K562 (cell line): ENCODE results near the gene DPAGT1. TPM values are rescaled to one million over a fixed set of nuclear protein-coding genes. Genes with fewer than 3 reads are reported as not detected.
A peak's percentile ranks its signal among the peaks of the same experiment; 100 is the strongest.

Experiments used
- CAMTA2 ChIP-seq: fragments of 250-450 bp; sonication (Bioruptor Pico); conservative IDR thresholded peaks from 2 replicates; pipeline ENCODE4 v1.5.1; 2022
- CBX3 ChIP-seq, 2 experiments: IDR thresholded peaks; 1 replicate in 1 of 2; 2 replicates in 1 of 2; pipeline ENCODE4 v1.6.1; 2012; ENCODE audit warnings: inconsistent platforms in 2 of 2, low read length in 2 of 2, borderline replicate concordance in 1 of 2, control low read depth in 1 of 2
- CREM ChIP-seq: IDR thresholded peaks from 2 replicates; pipeline ENCODE4 v1.6.1; 2014; ENCODE audit warnings: antibody characterized with exemption, low read depth
- CTCF ChIP-seq, 3 experiments: IDR thresholded peaks in 2 of 3; conservative IDR thresholded peaks in 1 of 3; 2 replicates each; pipeline ENCODE4 v1.5.1; 2011 to 2012; ENCODE audit warnings: low read length in 3 of 3, mild to moderate bottlenecking in 3 of 3, control low read depth in 2 of 3, improper control_type of control experiment in 1 of 3, inconsistent platforms in 1 of 3, low read depth in 1 of 3, mixed read lengths in 1 of 3, moderate library complexity in 1 of 3; ENCODE audit not compliant: insufficient read depth in 2 of 3
- ELF2 ChIP-seq: fragments of 250-450 bp; sonication (Bioruptor Pico); IDR thresholded peaks from 2 replicates; pipeline ENCODE4 v1.5.0; 2021; ENCODE audit warnings: mild to moderate bottlenecking
- ESRRA ChIP-seq: fragments of 450-650 bp; IDR thresholded peaks from 2 replicates; pipeline ENCODE4 v1.6.1; 2014; ENCODE audit warnings: low read depth, mild to moderate bottlenecking, moderate library complexity, borderline replicate concordance
- KLF6 ChIP-seq: fragments of 250-450 bp; sonication (Bioruptor Pico); IDR thresholded peaks from 2 replicates; pipeline ENCODE4 v1.4.0; 2020; ENCODE audit warnings: mild to moderate bottlenecking, moderate library complexity, borderline replicate concordance
- NRF1 ChIP-seq, 2 experiments: fragments of 450-650 bp; IDR thresholded peaks in 1 of 2; conservative IDR thresholded peaks in 1 of 2; 2 replicates each; pipeline ENCODE4 v1.6.1; 2014; ENCODE audit warnings: mild to moderate bottlenecking in 2 of 2
- PPARD ChIP-seq: fragments of 250-450 bp; sonication (Bioruptor Pico); IDR thresholded peaks from 2 replicates; pipeline ENCODE4 v1.8.0; 2022; ENCODE audit warnings: inconsistent platforms, mild to moderate bottlenecking, moderate library complexity
- SETDB1 ChIP-seq: IDR thresholded peaks from one replicate; pipeline ENCODE4 v1.6.1; 2012; ENCODE audit warnings: low read length, control low read depth, inconsistent platforms
- SIN3B ChIP-seq: fragments of 450-650 bp; IDR thresholded peaks from 2 replicates; pipeline ENCODE4 v1.6.1; 2017; ENCODE audit warnings: low read depth, mild to moderate bottlenecking, moderate library complexity
- SNIP1 ChIP-seq: fragments of 450-650 bp; IDR thresholded peaks from 2 replicates; pipeline ENCODE4 v1.7.1; 2017; ENCODE audit warnings: low read depth, mild to moderate bottlenecking
- TGIF2 ChIP-seq: sonication (generic); formaldehyde crosslinking; IDR thresholded peaks from 2 replicates; pipeline ENCODE4 v1.8.1; 2022; ENCODE audit warnings: mild to moderate bottlenecking, missing genetic modification reagents, moderate library complexity
- ZBTB17 ChIP-seq: fragments of 450-650 bp; formaldehyde crosslinking; IDR thresholded peaks from 2 replicates; pipeline ENCODE4 v1.4.0; 2020; ENCODE audit warnings: mild to moderate bottlenecking
- ZFX ChIP-seq: sonication (generic); formaldehyde crosslinking; IDR thresholded peaks from 2 replicates; pipeline ENCODE4 v1.8.0; 2022; ENCODE audit warnings: mild to moderate bottlenecking, missing genetic modification reagents, moderate library complexity
- ZNF134 ChIP-seq: fragments of 250-450 bp; sonication (Bioruptor Pico); conservative IDR thresholded peaks from 2 replicates; pipeline ENCODE4 v1.4.0; 2020
- ZNF184 ChIP-seq: sonication (generic); formaldehyde crosslinking; IDR thresholded peaks from 2 replicates; pipeline ENCODE4 v1.5.0; 2020; ENCODE audit warnings: missing genetic modification reagents
- ZNF311 ChIP-seq: fragments of 250-450 bp; sonication (Bioruptor Pico); IDR thresholded peaks from 2 replicates; pipeline ENCODE4 v1.4.0; 2020; ENCODE audit warnings: mild to moderate bottlenecking, moderate library complexity
- ZNF347 ChIP-seq: fragments of 450-650 bp; formaldehyde crosslinking; IDR thresholded peaks from 2 replicates; pipeline ENCODE4 v1.4.0; 2020; ENCODE audit warnings: low read depth, mild to moderate bottlenecking, moderate library complexity
- ZNF589 ChIP-seq: fragments of 200-800 bp; sonication (Bioruptor generic); IDR thresholded peaks from 2 replicates; pipeline ENCODE4 v1.6.1; 2016; ENCODE audit warnings: low read depth, missing genetic modification characterization, missing compliant biosample characterization
- ZNF75A ChIP-seq: fragments of 450-650 bp; formaldehyde crosslinking; IDR thresholded peaks from 2 replicates; pipeline ENCODE4 v1.4.0; 2020; ENCODE audit warnings: mild to moderate bottlenecking
- polyA plus RNA-seq, 8 experiments: library from polyadenylated mRNA; depleted of rRNA in 4 of 8; stranded (reverse) in 5 of 8; unstranded in 3 of 8; fragments of >200 nt; fragmentation: Nextera tagmentation in 2 of 8; fragmentation: Illumina TruSeq in 1 of 8; extraction: Ambion mirVana in 2 of 8; extraction: Trizol in 1 of 8; gene quantifications; 2 replicates each; pipeline versions ENCODE4 v1.2.1 to v1.2.3, GENCODE V29; 2011 to 2014; ENCODE audit warnings: inconsistent platforms in 1 of 8, missing spikeins in 1 of 8
- total RNA-seq, 7 experiments: library from RNA; depleted of rRNA in 6 of 7; stranded (reverse); fragments of >200 nt in 6 of 7; fragmentation: Illumina TruSeq in 2 of 7; extraction: Trizol in 2 of 7; gene quantifications; 2 replicates each; pipeline versions ENCODE4 v1.2.1 to v1.2.3, GENCODE V29; 2011 to 2021; ENCODE audit warnings: low replicate concordance in 1 of 7
- TF ChIP-seq, protein P1 (sequence below): fragments of 250-450 bp; sonication (Bioruptor Pico); IDR thresholded peaks from 2 replicates; pipeline ENCODE4 v1.4.0; 2020; ENCODE audit warnings: mild to moderate bottlenecking, moderate library complexity
- TF ChIP-seq, protein P2 (sequence below): sonication (generic); formaldehyde crosslinking; IDR thresholded peaks from 2 replicates; pipeline ENCODE4 v1.8.0; 2023; ENCODE audit warnings: mild to moderate bottlenecking, missing genetic modification reagents

DPAGT1 gene
- total and polyA plus RNA-seq, 9 of the 15 experiments (the other 6 are each of a cell fraction or from before 2014, with no cell fraction given) = 29.9 to 135 (median 85.0) TPM

DNA sequence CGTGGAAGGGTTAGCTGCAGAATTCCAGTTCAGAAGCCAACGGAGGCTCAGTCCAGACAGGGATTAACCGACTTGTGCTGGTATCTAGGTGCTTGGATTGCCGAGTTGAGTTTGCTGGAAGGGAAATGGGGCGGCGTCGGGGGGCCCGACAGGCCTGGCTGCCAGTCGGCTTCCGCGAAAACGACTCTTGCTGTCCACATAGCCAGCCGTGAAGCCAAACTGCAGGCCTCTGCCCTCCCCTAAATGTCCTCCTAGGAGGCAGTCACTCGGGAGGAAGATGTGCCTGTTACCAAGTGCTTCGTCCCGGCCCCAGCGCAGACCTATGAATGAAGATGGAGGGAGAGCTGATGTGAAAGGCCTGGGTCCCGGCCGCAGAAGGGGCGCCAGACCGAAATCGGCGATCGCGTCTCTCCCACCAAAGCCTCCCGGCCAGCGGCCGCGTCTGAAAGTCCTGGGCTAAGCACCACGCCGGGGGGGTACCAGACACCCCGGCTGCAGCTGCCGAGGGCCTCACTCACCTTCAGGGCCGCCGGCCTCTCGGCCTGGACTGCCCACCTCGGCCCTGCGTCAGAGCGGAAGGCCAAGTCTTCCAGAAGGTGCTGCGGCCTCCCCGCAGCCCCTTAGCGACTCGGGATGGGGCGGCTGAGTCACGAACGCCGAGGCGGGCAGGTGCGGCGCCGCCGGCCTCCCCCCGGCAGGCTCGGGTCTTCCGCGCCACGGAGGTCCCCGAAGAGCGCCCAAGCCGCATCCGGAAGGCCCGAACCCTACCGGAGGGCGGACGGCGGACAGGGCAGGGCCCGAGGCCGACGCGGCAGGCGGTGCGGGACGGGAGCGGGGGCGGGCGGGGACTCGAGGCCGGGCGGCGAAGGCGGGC is 7.5 kb downstream of the DPAGT1 start (continued):
- no peak for TF ChIP-seq CTCF (IDR thresholded peaks at IDR 0.05 in 2 of 3, conservative IDR thresholded peaks at IDR 0.05 in 1 of 3; ENCODE audit: insufficient read depth in 2 of 3, low read depth in 1 of 3, low read length in 3 of 3)
- TF ChIP-seq SIN3B = no peak
- TF ChIP-seq, protein P1, sequence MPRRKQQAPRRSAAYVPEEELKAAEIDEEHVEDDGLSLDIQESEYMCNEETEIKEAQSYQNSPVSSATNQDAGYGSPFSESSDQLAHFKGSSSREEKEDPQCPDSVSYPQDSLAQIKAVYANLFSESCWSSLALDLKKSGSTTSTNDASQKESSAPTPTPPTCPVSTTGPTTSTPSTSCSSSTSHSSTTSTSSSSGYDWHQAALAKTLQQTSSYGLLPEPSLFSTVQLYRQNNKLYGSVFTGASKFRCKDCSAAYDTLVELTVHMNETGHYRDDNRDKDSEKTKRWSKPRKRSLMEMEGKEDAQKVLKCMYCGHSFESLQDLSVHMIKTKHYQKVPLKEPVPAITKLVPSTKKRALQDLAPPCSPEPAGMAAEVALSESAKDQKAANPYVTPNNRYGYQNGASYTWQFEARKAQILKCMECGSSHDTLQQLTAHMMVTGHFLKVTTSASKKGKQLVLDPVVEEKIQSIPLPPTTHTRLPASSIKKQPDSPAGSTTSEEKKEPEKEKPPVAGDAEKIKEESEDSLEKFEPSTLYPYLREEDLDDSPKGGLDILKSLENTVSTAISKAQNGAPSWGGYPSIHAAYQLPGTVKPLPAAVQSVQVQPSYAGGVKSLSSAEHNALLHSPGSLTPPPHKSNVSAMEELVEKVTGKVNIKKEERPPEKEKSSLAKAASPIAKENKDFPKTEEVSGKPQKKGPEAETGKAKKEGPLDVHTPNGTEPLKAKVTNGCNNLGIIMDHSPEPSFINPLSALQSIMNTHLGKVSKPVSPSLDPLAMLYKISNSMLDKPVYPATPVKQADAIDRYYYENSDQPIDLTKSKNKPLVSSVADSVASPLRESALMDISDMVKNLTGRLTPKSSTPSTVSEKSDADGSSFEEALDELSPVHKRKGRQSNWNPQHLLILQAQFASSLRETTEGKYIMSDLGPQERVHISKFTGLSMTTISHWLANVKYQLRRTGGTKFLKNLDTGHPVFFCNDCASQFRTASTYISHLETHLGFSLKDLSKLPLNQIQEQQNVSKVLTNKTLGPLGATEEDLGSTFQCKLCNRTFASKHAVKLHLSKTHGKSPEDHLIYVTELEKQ (CRISPR knock-in tag) = no peak
- TF ChIP-seq ELF2 (CRISPR knock-in tag) = no peak
- no peak for TF ChIP-seq ZNF589 (CRISPR knock-in tag)
- TF ChIP-seq SNIP1 = no peak
- TF ChIP-seq KLF6 (CRISPR knock-in tag) = no peak
- no peak for TF ChIP-seq CREM
- TF ChIP-seq ESRRA = no peak
- no peak for TF ChIP-seq ZNF184
- TF ChIP-seq ZBTB17 (CRISPR knock-in tag) = no peak
- TF ChIP-seq PPARD (CRISPR knock-in tag) = no peak
- TF ChIP-seq ZFX (CRISPR knock-in tag) = no peak; the same call in 1 of the 2 replicates
- no peak for TF ChIP-seq ZNF134
- 0 out of 4 replicates have a peak, but pooled peaks of 1 of the 2 experiments have one; percentile 11 for TF ChIP-seq NRF1 (conservative IDR thresholded peaks at IDR 0.05 in 1 of 2, IDR thresholded peaks at IDR 0.05 in 1 of 2)
- no peak for TF ChIP-seq ZNF311 (CRISPR knock-in tag)
- no peak for TF ChIP-seq SETDB1
- TF ChIP-seq CAMTA2 (CRISPR knock-in tag) = 0 out of 2 replicates have a peak, but pooled peaks have one; percentile 26
- TF ChIP-seq ZNF75A (CRISPR knock-in tag) = 0 out of 2 replicates have a peak, but pooled peaks have one; percentile 33
- peak; percentile 5; the same call in 1 of the 2 replicates for TF ChIP-seq TGIF2
- TF ChIP-seq, protein P2, sequence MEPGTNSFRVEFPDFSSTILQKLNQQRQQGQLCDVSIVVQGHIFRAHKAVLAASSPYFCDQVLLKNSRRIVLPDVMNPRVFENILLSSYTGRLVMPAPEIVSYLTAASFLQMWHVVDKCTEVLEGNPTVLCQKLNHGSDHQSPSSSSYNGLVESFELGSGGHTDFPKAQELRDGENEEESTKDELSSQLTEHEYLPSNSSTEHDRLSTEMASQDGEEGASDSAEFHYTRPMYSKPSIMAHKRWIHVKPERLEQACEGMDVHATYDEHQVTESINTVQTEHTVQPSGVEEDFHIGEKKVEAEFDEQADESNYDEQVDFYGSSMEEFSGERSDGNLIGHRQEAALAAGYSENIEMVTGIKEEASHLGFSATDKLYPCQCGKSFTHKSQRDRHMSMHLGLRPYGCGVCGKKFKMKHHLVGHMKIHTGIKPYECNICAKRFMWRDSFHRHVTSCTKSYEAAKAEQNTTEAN = no peak
- TF ChIP-seq CBX3 (IDR thresholded peaks at IDR 0.05; ENCODE audit: borderline replicate concordance in 1 of 2, low read length in 2 of 2) = no peak
- TF ChIP-seq ZNF347 (CRISPR knock-in tag) = no peak
